Measurements from ENCODE around the gene TNNT2. TPM values are rescaled to one million over a fixed set of nuclear protein-coding genes. Genes with fewer than 3 reads are reported as not detected.

Gene TNNT2
- total and polyA plus RNA-seq, 2 of the 8 experiments (the other 6 are each of a cell fraction or from before 2014, with no cell fraction given), result 3.1 to 21.0 TPM

- Histone ChIP-seq H3K4me3 (ENCODE audit: extremely low read depth in 1 of 4, insufficient read depth in 2 of 4, low read depth in 3 of 4, low read length in 4 of 4) (no peak overlapping the region), H3K14ac (ENCODE audit: insufficient read length) (no peak overlapping the region), H3K4me2 (ENCODE audit: insufficient read depth in 1 of 2, low read depth in 2 of 2, low read length in 2 of 2) (peak overlapping the region in 1 of 2 experiments; percentile 30; a peak in 1 of 4 replicates), H3K18ac (ENCODE audit: extremely low read depth, low read length) (peak overlapping the region; percentile 99), H3K4me1 (replicated peaks in 1 of 4; ENCODE audit: control insufficient read depth in 3 of 4, insufficient read depth in 4 of 4, low read length in 3 of 4) (peaks cover 9 to 40% (median 29%) of the 10 kb centered on the region in 4 experiments), H3K27me3 (replicated peaks in 1 of 4; ENCODE audit: control insufficient read depth in 3 of 4, extremely low read depth in 1 of 4, insufficient read depth in 3 of 4, low read length in 3 of 4) (no peaks in the 10 kb centered on the region), H2AK5ac (ENCODE audit: low read depth, low read length) (peak overlapping the region; percentile 86; the same call in 1 of the 2 replicates), H3K9me3 (ENCODE audit: insufficient read depth in 2 of 2, low read depth in 1 of 2, low read length in 1 of 2) (no peaks in the 10 kb centered on the region), H3K23ac (ENCODE audit: insufficient read length) (no peak overlapping the region), H2BK15ac (ENCODE audit: low read length) (peak overlapping the region; percentile 99; the same call in 1 of the 2 replicates), H3K79me2 (ENCODE audit: control insufficient read depth in 1 of 2, insufficient read depth in 2 of 2, low read length in 2 of 2) (no peaks in the 10 kb centered on the region), H2BK12ac (ENCODE audit: low read depth, low read length) (peak overlapping the region; percentile 99), H2AFZ (ENCODE audit: low read length) (no peak overlapping the region), H4K20me1 (replicated peaks in 1 of 2; ENCODE audit: control insufficient read depth in 1 of 2, insufficient read depth in 2 of 2, low read length in 2 of 2) (no peaks in the 10 kb centered on the region), H3K9ac (replicated peaks in 1 of 4; ENCODE audit: extremely low read depth in 1 of 4, low read depth in 3 of 4, low read length in 3 of 4) (no peak overlapping the region), H3K56ac (replicated peaks; ENCODE audit: insufficient read length, low read depth, low read length) (no peak overlapping the region), H4K8ac (ENCODE audit: extremely low read depth, insufficient read depth, low read length) (no peak overlapping the region), H2BK20ac (ENCODE audit: low read length) (peak overlapping the region; percentile 99; the same call in 1 of the 2 replicates), H2BK5ac (ENCODE audit: low read depth, low read length) (peak overlapping the region; percentile 94; the same call in 1 of the 2 replicates), H3K4ac (replicated peaks; ENCODE audit: insufficient read length, low read depth, low read length) (peak overlapping the region; percentile 87), H3K79me1 (ENCODE audit: low read depth, low read length) (no peaks in the 10 kb centered on the region; the same call in 1 of the 2 replicates), H4K5ac (ENCODE audit: insufficient read length, low read depth, low read length) (no peak overlapping the region), H3K36me3 (ENCODE audit: control insufficient read depth in 2 of 4, insufficient read depth in 4 of 4, low read length in 3 of 4) (no peaks in the 10 kb centered on the region), H4K91ac (replicated peaks; ENCODE audit: insufficient read length, low read length) (peak overlapping the region; percentile 95), H3K27ac (ENCODE audit: low read depth, low read length) (no peak overlapping the region), H3K23me2 (ENCODE audit: low read depth, low read length) (peaks cover 2% of the 10 kb centered on the region; the same call in 1 of the 2 replicates), H2BK120ac (replicated peaks; ENCODE audit: low read depth, low read length) (peak overlapping the region; percentile 85)
- FAIRE-seq (no peak), DNase-seq (ENCODE audit: low read depth in 1 of 2, low spot score in 2 of 2) (no peak)
- 83% methylated on average over 4 of the region's 4 CpGs; no CpG with 5 or more reads in 1 of the 2 experiments for WGBS, 2 experiments (ENCODE audit: extremely low coverage in 1 of 2, insufficient coverage in 1 of 2, insufficient read length in 1 of 2, insufficient replicate concordance in 2 of 2, low coverage in 1 of 2, low lambda C conversion rate in 2 of 2, missing lambda C conversion rate in 1 of 2)
- POLR2A ChIA-PET (ENCODE audit: partially characterized antibody), result interaction anchor here (0.7 to 6.5 kb wide), 12 partner anchors 8 to 115 kb away, joined by 3 to 49 read pairs (median 4); no protein-coding TSS in a partner anchor
- no peak for TF ChIP-seq HDAC6 (IDR thresholded peaks at IDR 0.05; ENCODE audit: low read depth, low read length)
- no peak for TF ChIP-seq EZH2 (IDR thresholded peaks at IDR 0.05; ENCODE audit: low read depth, low read length, severe bottlenecking)
- peak; percentile 62 for TF ChIP-seq YY1 (IDR thresholded peaks at IDR 0.05; ENCODE audit: low read depth, low read length)
- TF ChIP-seq EP300 (IDR thresholded peaks at IDR 0.05; ENCODE audit: borderline replicate concordance in 1 of 2, low read depth in 2 of 2, low read length in 2 of 2), result no peak
- TF ChIP-seq JUN (IDR thresholded peaks at IDR 0.05; ENCODE audit: low read depth, low read length), result no peak
- TF ChIP-seq CTCF (IDR thresholded peaks at IDR 0.05; ENCODE audit: control extremely low read depth in 1 of 3, insufficient read depth in 1 of 3, low read depth in 1 of 3, low read length in 3 of 3), result peak in 2 of 3 experiments; percentile 36 to 41; a peak in 3 of 4 replicates
- TF ChIP-seq RAD21 (IDR thresholded peaks at IDR 0.05 in 1 of 2, conservative IDR thresholded peaks at IDR 0.05 in 1 of 2; ENCODE audit: low read depth in 2 of 2, low read length in 2 of 2), result peak in 1 of 2 experiments; percentile 25; a peak in 1 of 4 replicates
- CTCF ChIA-PET (ENCODE audit: partially characterized antibody), result interaction anchor here (0.6 to 17.6 kb wide), 18 partner anchors 8 to 1131 kb away, joined by 3 to 371 read pairs (median 4); partner anchors contain the start of gene LAD1
Observed at GRCh38 chr1:201375169-201375568, 2.3 kb downstream of the TNNT2 start.

All from H1 (cell line).